ENCODE data around the gene CD300C. TPM values are rescaled to one million over a fixed set of nuclear protein-coding genes. Genes with fewer than 3 reads are reported as not detected.

CD300C gene
- total RNA-seq, 4 donors from 2014 or later, result 0.31 to 0.80 (median 0.53) TPM

- H3K4me3 ChIP-seq, result no peak overlapping the region
- peak in 1 of 2 donors; percentile 49 for DNase-seq (ENCODE audit: low spot score in 2 of 2)
- H3K36me3 ChIP-seq, result no peaks in the 10 kb centered on the region
- H3K27ac ChIP-seq, result no peak overlapping the region
- H3K27me3 ChIP-seq, result no peaks in the 10 kb centered on the region
- WGBS, result 81% methylated on average over 3 of the region's 3 CpGs
- H3K4me1 ChIP-seq, result no peaks in the 10 kb centered on the region
- TF ChIP-seq POLR2A (IDR thresholded peaks at IDR 0.05) (no peak), CTCF (IDR thresholded peaks at IDR 0.05) (no peak), POLR2AphosphoS5 (IDR thresholded peaks at IDR 0.05) (no peak), EP300 (IDR thresholded peaks at IDR 0.05) (no peak)
- peaks cover 3% of the 10 kb centered on the region for H3K9me3 ChIP-seq
These were observed 29.2 kb downstream of the CD300C start for GRCh38 chr17:74516561-74517328.

- 73% methylated on average over 4 of the region's 4 CpGs for WGBS
- TF ChIP-seq CTCF (IDR thresholded peaks at IDR 0.05) (no peak), EP300 (IDR thresholded peaks at IDR 0.05) (no peak), POLR2AphosphoS5 (IDR thresholded peaks at IDR 0.05) (no peak), POLR2A (IDR thresholded peaks at IDR 0.05) (no peak)
These were observed 30.0 kb downstream of the CD300C start for GRCh38 chr17:74515941-74516340.

GRCh38 chr17:74514632-74515334 is 31.1 kb downstream of the CD300C start:
- no peak overlapping the region for H3K4me3 ChIP-seq
- no peak for TF ChIP-seq POLR2AphosphoS5 (IDR thresholded peaks at IDR 0.05)
- no peak for TF ChIP-seq EP300 (IDR thresholded peaks at IDR 0.05)
- no peak for TF ChIP-seq POLR2A (IDR thresholded peaks at IDR 0.05)
- TF ChIP-seq CTCF (IDR thresholded peaks at IDR 0.05), result no peak
- H3K27ac ChIP-seq, result no peak overlapping the region
- no peaks in the 10 kb centered on the region for H3K4me1 ChIP-seq
- WGBS, result 87% methylated on average over 10 of the region's 10 CpGs
- no peaks in the 10 kb centered on the region for H3K36me3 ChIP-seq
- H3K27me3 ChIP-seq, result no peaks in the 10 kb centered on the region
- peak in 1 of 2 donors; percentile 26 for DNase-seq (ENCODE audit: low spot score in 2 of 2)
- peaks cover 3% of the 10 kb centered on the region for H3K9me3 ChIP-seq

More at GRCh38 chr17:74515941-74516340, 30.0 kb downstream of the CD300C start:
- peak in 1 of 2 donors; percentile 9 for DNase-seq (ENCODE audit: low spot score in 2 of 2)
- H3K4me1 ChIP-seq, result no peaks in the 10 kb centered on the region
- no peaks in the 10 kb centered on the region for H3K27me3 ChIP-seq
- H3K4me3 ChIP-seq, result no peak overlapping the region
- no peak overlapping the region for H3K27ac ChIP-seq
- peaks cover 3% of the 10 kb centered on the region for H3K9me3 ChIP-seq
- H3K36me3 ChIP-seq, result no peaks in the 10 kb centered on the region

GRCh38 chr17:74513987-74514631 is 31.8 kb downstream of the CD300C start:
- peaks cover 3% of the 10 kb centered on the region for H3K9me3 ChIP-seq
- no peak overlapping the region for H3K27ac ChIP-seq
- H3K27me3 ChIP-seq, result no peaks in the 10 kb centered on the region
- no peak overlapping the region for H3K4me3 ChIP-seq
- DNase-seq (ENCODE audit: low spot score in 2 of 2), result peak in 1 of 2 donors; percentile 49
- no peak for TF ChIP-seq POLR2A (IDR thresholded peaks at IDR 0.05)
- no peak for TF ChIP-seq CTCF (IDR thresholded peaks at IDR 0.05)
- TF ChIP-seq EP300 (IDR thresholded peaks at IDR 0.05), result no peak
- TF ChIP-seq POLR2AphosphoS5 (IDR thresholded peaks at IDR 0.05), result no peak
- 48% methylated on average over 3 of the region's 3 CpGs for whole genome bisulfite sequencing
- H3K4me1 ChIP-seq, result no peaks in the 10 kb centered on the region
- H3K36me3 ChIP-seq, result no peaks in the 10 kb centered on the region
